Ovary (tissue), 9 donors: ENCODE data around the gene CACNA1A. TPM values are rescaled to one million over a fixed set of nuclear protein-coding genes. Genes with fewer than 3 reads are reported as not detected.

Experiments
- DNase-seq, 5 donors: peaks; one replicate each; pipeline ENCODE4 v3.0.0-alpha.2; 2019 to 2020
- H3K27ac ChIP-seq, 2 donors: fragments of 200-600 bp; one replicate each; pipeline versions ENCODE4 v1.5.1 to v1.8.0; 2019 to 2022
- H3K27me3 ChIP-seq: fragments of 200-600 bp; one replicate; pipeline ENCODE4 v1.8.0; 2022
- H3K36me3 ChIP-seq: fragments of 200-600 bp; sonication (generic); one replicate; pipeline ENCODE4 v1.5.1; 2019
- H3K4me1 ChIP-seq: one replicate; pipeline ENCODE4 v1.8.1; 2013; ENCODE audit warnings: mild to moderate bottlenecking, moderate library complexity; ENCODE audit not compliant: insufficient read depth
- H3K4me3 ChIP-seq: fragments of 200-600 bp; sonication (generic); one replicate; pipeline ENCODE4 v1.5.1; 2017
- H3K9me3 ChIP-seq, 2 donors: fragments of 200-600 bp in 1 of 2; sonication (generic) in 1 of 2; one replicate each; pipeline versions ENCODE4 v1.5.1 to v1.8.1; 2013 to 2019; ENCODE audit warnings: mild to moderate bottlenecking in 1 of 2, moderate library complexity in 1 of 2
- CTCF ChIP-seq, 3 donors: fragments of 450-650 bp in 2 of 3; fragments of 200-600 bp in 1 of 3; IDR thresholded peaks; one replicate each; pipeline versions ENCODE4 v1.5.1 to v1.8.0; 2016 to 2022; ENCODE audit warnings: antibody characterized with exemption in 3 of 3, mild to moderate bottlenecking in 1 of 3
- EP300 ChIP-seq: sonication (generic); formaldehyde crosslinking; IDR thresholded peaks from one replicate; pipeline ENCODE4 v1.6.1; 2017; ENCODE audit warnings: antibody characterized with exemption
- POLR2A ChIP-seq: fragments of 450-650 bp; IDR thresholded peaks from one replicate; pipeline ENCODE4 v1.6.1; 2017; ENCODE audit warnings: antibody characterized with exemption, mild to moderate bottlenecking, moderate library complexity
- WGBS, 3 donors: extraction: QIAGEN DNeasy Blood & Tissue Kit in 1 of 3; methylation state at CpG; one replicate each; pipeline versions ENCODE4 v1.1.5 to v1.1.7; 2013 to 2017; 5-methylcytosine and 5-hydroxymethylcytosine counted together
- intact Hi-C, 4 donors: fragments of 100-400 bp; cut with DNase I; formaldehyde crosslinking; loops; one replicate each; pipeline versions ENCODE4 v1.11.0 to v1.15.1; 2022 to 2023
- polyA plus RNA-seq, 2 donors: library from polyadenylated mRNA; stranded (reverse); fragments of 200-250 nt in 1 of 2; fragments of 350-450 nt in 1 of 2; fragmentation: Illumina TruSeq in 1 of 2; extraction: RNeasy Lipid Tissue Mini Kit (QIAGEN cat#74804) in 1 of 2; gene quantifications; one replicate each; pipeline ENCODE4 v1.2.3, GENCODE V29; 2013 to 2014
- total RNA-seq, 7 donors: library from RNA; depleted of rRNA in 2 of 7; stranded (reverse); fragments of >200 nt in 2 of 7; fragmentation: NEBNext Ultra II Directional in 3 of 7; extraction: Animal tissue kit (Norgen Biotek cat#: 25700) in 3 of 7; gene quantifications; one replicate each; pipeline versions ENCODE4 v1.1.0 to v1.2.4, GENCODE V29; 2016 to 2023
- donor health status: DM: no; HTN: no; CAD: no; lungs with moderate emphysema.
- donor health status: DM: no; HTN: no; CAD: no.
- donor health status: Bipolar disorder and iron deficiency.
- donor health status: DM: yes; HTN: yes; CAD: no.
- donor health status: DM: no; HTN: no; CAD: no.
- donor health status: DM: yes; HTN: yes; CAD: no.

CACNA1A gene
- total and polyA plus RNA-seq, 9 donors, result 0.60 to 3.3 (median 1.6) TPM

DNA sequence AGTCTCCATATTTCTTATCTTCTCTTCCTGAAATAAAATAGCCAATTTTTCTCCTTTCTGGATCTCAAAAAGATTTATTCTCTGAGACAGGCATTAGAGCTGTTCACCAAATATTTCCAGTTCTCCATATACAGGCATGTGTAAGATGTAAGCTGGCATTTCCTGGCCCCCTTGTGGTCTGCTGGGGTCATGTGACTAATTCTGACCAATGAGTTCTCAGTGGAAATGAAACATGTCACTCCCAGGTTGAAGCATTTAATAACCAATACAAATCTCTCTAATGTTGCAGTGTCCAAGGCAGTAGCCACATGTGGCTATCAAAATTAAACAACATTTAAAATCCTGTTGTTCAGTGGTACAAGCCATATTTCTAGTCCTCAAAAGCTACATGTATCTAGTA is 14.8 kb upstream of the CACNA1A start:
- H3K9me3 ChIP-seq, result peaks cover 0 to 9% of the 10 kb centered on the region in 2 donors
- no peaks in the 10 kb centered on the region for H3K36me3 ChIP-seq
- no peak for TF ChIP-seq EP300
- no peaks in the 10 kb centered on the region for H3K4me1 ChIP-seq
- DNase-seq, result no peak
- intact Hi-C loops, result no loop called here
- H3K27me3 ChIP-seq, result no peaks in the 10 kb centered on the region
- H3K4me3 ChIP-seq, result no peak overlapping the region
- H3K27ac ChIP-seq, result no peak overlapping the region

DNA sequence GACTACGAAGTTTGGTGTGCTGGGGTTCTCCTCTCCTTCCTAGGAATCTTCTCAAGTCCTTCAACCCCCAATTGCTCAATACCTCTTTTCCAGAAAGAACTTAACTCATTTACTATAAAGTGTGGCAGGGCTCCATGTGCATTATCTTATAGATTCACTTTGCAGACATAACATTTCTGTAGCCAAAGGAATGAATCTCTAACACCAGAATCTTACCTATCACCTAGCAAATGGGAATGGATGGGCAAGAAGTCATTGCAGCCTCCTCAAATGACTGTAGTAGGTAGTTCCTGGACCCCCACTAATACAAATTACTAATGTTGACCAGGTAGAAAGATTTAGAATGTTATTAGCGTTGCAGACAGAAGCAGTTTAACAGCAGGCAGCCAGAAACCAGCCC is 5.7 kb upstream of the CACNA1A start:
- intact Hi-C loops, result no loop called here
- no peaks in the 10 kb centered on the region for H3K27me3 ChIP-seq

DNA sequence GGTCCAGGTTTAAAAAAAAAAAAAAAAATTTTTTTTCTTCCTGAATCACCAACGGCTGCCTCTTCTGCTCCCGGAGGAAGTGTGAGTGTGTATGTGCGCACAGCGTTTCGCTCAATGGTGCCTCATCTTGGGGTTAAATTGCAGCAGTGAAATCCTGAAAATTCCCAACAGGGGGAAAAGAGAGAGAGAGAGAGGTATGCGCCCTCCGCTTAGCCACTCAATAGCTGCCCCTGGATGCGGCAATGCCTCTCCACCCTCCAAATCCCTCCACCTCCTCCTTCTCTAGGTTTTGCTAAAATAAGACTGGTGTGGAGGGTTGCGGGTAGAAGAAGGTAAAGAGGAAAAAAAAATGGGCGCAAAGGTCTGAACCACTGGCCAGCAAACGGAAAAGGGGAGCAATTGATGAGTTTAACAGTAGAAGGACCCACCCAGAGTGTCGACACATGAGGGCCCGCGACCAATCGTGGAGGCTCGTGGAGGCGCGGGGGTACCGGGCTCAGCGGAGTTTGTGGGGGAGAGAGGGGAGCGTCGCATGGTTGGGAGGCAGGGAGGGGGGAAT is 853 bp upstream of the CACNA1A start:
- Histone ChIP-seq H3K36me3 (no peaks in the 10 kb centered on the region), H3K9me3 (no peaks in the 10 kb centered on the region), H3K27ac (no peak overlapping the region), H3K4me3 (no peak overlapping the region), H3K4me1 (no peaks in the 10 kb centered on the region), H3K27me3 (no peaks in the 10 kb centered on the region)
- TF ChIP-seq CTCF (IDR thresholded peaks at IDR 0.05) (no peak), EP300 (no peak), POLR2A (no peak)
- DNase-seq, result no peak
- WGBS, 3 donors, result 1 to 2% (median 2%) methylated on average over 22 of the region's 22 CpGs
- intact Hi-C loops, result no loop called here

More for the DNA sequence above, 5.7 kb upstream of the CACNA1A start:
- no peak overlapping the region for H3K27ac ChIP-seq
- no peak for DNase-seq
- no peak overlapping the region for H3K4me3 ChIP-seq
- no peak for TF ChIP-seq EP300
- TF ChIP-seq POLR2A, result no peak
- no peak for TF ChIP-seq CTCF (IDR thresholded peaks at IDR 0.05)
- H3K4me1 ChIP-seq, result no peaks in the 10 kb centered on the region
- no peaks in the 10 kb centered on the region for H3K36me3 ChIP-seq
- 40 to 47% (median 46%) methylated on average over 2 of the region's 2 CpGs for WGBS, 3 donors
- H3K9me3 ChIP-seq, result no peaks in the 10 kb centered on the region

GRCh38 chr19:13505761-13506470 is 363 bp downstream of the CACNA1A start:
- Histone ChIP-seq H3K4me3 (no peak overlapping the region), H3K9me3 (no peaks in the 10 kb centered on the region), H3K36me3 (no peaks in the 10 kb centered on the region), H3K4me1 (no peaks in the 10 kb centered on the region), H3K27ac (no peak overlapping the region), H3K27me3 (no peaks in the 10 kb centered on the region)
- 1% methylated on average over 54 to 69 of the region's 69 CpGs for WGBS, 3 donors
- intact Hi-C loops, result no loop called here
- no peak for DNase-seq
- TF ChIP-seq CTCF (IDR thresholded peaks at IDR 0.05) (no peak), EP300 (no peak), POLR2A (no peak)

DNA sequence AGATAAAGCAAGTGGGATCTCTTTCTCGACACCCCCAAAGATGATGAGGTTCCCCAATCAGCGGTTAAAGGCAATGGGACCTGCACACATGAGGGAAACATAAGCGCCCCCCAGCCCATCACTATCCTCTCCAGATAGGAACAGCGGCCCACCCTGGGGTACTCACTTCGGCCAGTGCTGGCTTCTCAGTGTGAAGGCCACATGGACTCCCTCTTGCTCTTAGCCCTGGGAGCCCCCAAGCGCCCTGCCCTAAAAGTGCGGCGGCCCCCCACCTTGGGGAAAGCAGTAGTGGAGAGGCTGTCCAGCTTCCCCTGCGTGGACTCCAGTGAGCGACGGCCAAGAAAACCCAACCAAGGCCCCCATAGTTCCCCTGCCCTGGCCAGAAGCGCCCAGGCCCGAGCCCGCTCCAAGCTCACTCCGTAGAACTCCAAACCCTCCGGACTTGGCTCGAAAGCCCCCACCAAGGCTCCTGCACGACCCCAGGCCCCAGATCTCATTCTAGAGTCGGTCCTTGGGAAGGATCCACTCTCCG is 1.0 kb downstream of the CACNA1A start:
- intact Hi-C loops, result no loop called here

More for the DNA sequence above, 1.0 kb downstream of the CACNA1A start:
- H3K27ac ChIP-seq, result no peak overlapping the region
- no peak for TF ChIP-seq POLR2A
- no peak for TF ChIP-seq CTCF (IDR thresholded peaks at IDR 0.05)
- TF ChIP-seq EP300, result no peak
- DNase-seq, result no peak
- H3K9me3 ChIP-seq, result no peaks in the 10 kb centered on the region
- no peaks in the 10 kb centered on the region for H3K36me3 ChIP-seq
- H3K27me3 ChIP-seq, result no peaks in the 10 kb centered on the region
- WGBS, 3 donors, result 30 to 45% (median 32%) methylated on average over 19 to 20 of the region's 20 CpGs
- H3K4me1 ChIP-seq, result no peaks in the 10 kb centered on the region
- no peak overlapping the region for H3K4me3 ChIP-seq
